CD4-positive, alpha-beta T cell treated with Interleukin-4 for 1 hour (primary cell): ENCODE results near the gene CAPRIN2.
A peak's percentile ranks its signal among the peaks of the same experiment; 100 is the strongest.

Experiments used
- DNase-seq, 2 donors: peaks; one replicate each; pipeline ENCODE4 v3.0.0-alpha.2; 2020 to 2022

Gene CAPRIN2

GRCh38 chr12:30763053-30763452 lies 8.3 kb upstream of the CAPRIN2 start:
- DNase-seq: no peak

- DNase-seq: no peak
Measured at GRCh38 chr12:30761730-30762129, 7.0 kb upstream of the CAPRIN2 start.

- DNase-seq: no peak
Measured at GRCh38 chr12:30757316-30757715, 2.6 kb upstream of the CAPRIN2 start.

- DNase-seq: no peak
Measured at GRCh38 chr12:30756074-30756473, 1.3 kb upstream of the CAPRIN2 start.

GRCh38 chr12:30755395-30755762 lies 628 bp upstream of the CAPRIN2 start:
- DNase-seq: no peak

GRCh38 chr12:30754383-30754749 lies 385 bp downstream of the CAPRIN2 start:
- DNase-seq: no peak

GRCh38 chr12:30753751-30754382 lies 884 bp downstream of the CAPRIN2 start:
- no peak for DNase-seq

- DNase-seq: peak in 1 of 2 donors; percentile 11
Measured at GRCh38 chr12:30753233-30753632, 1.5 kb downstream of the CAPRIN2 start.

GRCh38 chr12:30752255-30752654 lies 2.5 kb downstream of the CAPRIN2 start:
- DNase-seq: no peak

GRCh38 chr12:30748147-30748546 lies 6.6 kb downstream of the CAPRIN2 start:
- DNase-seq: no peak

- no peak for DNase-seq
Measured at GRCh38 chr12:30746190-30746589, 8.6 kb downstream of the CAPRIN2 start.

- no peak for DNase-seq
Measured at GRCh38 chr12:30744321-30744720, 10.4 kb downstream of the CAPRIN2 start.

- DNase-seq: no peak
Measured at GRCh38 chr12:30740274-30740673, 14.5 kb downstream of the CAPRIN2 start.

GRCh38 chr12:30739020-30739419 lies 15.7 kb downstream of the CAPRIN2 start:
- no peak for DNase-seq

GRCh38 chr12:30732954-30733637 lies 21.7 kb downstream of the CAPRIN2 start:
- DNase-seq: no peak

GRCh38 chr12:30730011-30730410 lies 24.7 kb downstream of the CAPRIN2 start:
- no peak for DNase-seq

- no peak for DNase-seq
Measured at GRCh38 chr12:30729547-30729946, 25.2 kb downstream of the CAPRIN2 start.

GRCh38 chr12:30726647-30727046 lies 28.1 kb downstream of the CAPRIN2 start:
- no peak for DNase-seq

GRCh38 chr12:30725739-30726138 lies 29.0 kb downstream of the CAPRIN2 start:
- DNase-seq: no peak

GRCh38 chr12:30719060-30719459 lies 35.7 kb downstream of the CAPRIN2 start:
- no peak for DNase-seq

- DNase-seq: no peak
Measured at GRCh38 chr12:30707613-30708342, 47.0 kb downstream of the CAPRIN2 start.

GRCh38 chr12:30706476-30706875 lies 48.3 kb downstream of the CAPRIN2 start:
- DNase-seq: no peak

- no peak for DNase-seq
Measured at GRCh38 chr12:30701056-30701455, 53.7 kb downstream of the CAPRIN2 start.

- no peak for DNase-seq
Measured at GRCh38 chr12:30700216-30700900, 54.4 kb downstream of the CAPRIN2 start.
